ENCODE results near the gene NEU2.

The NEU2 gene

DNA sequence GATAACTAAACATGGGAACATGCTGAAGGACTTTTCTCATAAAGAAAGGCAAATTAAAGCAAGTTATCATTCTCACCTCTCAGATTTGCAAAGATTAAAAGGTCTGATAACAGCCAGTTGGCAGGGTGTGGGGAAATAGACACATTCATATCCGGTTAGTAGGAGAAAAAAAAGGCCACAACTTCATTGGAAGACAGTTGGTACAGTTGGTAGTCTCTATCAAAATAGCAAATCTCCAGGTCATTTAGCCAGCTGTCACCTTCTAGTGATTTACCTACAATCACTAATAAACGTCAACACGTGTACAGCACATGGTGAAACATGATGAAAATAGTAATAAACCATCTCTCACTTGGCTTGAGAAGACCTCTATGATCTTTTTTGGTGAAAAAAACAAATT lies 44.3 kb downstream of the NEU2 start:
- no peak for DNase-seq (ENCODE audit: low read depth in 2 of 2)

DNA sequence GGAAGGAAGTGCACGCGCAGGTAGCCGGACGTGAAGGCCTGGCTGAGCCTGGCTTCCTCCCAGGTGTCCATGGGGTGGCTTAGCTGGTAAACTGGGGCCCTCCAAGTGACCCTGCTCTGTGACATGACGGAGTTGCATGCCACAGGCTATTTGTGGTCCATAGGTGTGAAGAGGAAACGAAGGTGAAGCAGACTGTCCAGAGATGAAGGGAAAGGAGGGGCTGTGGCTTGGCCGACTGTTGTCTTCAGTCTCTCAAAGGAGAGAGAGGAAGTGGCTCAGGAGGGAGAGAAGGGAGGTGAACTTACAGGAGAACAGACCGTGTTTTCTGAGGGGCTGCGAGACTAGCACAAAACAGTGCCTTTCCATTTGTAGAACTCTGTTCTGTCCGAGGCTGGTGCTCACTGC lies 47.0 kb downstream of the NEU2 start:
- no peak for DNase-seq (ENCODE audit: low read depth in 2 of 2)

DNA sequence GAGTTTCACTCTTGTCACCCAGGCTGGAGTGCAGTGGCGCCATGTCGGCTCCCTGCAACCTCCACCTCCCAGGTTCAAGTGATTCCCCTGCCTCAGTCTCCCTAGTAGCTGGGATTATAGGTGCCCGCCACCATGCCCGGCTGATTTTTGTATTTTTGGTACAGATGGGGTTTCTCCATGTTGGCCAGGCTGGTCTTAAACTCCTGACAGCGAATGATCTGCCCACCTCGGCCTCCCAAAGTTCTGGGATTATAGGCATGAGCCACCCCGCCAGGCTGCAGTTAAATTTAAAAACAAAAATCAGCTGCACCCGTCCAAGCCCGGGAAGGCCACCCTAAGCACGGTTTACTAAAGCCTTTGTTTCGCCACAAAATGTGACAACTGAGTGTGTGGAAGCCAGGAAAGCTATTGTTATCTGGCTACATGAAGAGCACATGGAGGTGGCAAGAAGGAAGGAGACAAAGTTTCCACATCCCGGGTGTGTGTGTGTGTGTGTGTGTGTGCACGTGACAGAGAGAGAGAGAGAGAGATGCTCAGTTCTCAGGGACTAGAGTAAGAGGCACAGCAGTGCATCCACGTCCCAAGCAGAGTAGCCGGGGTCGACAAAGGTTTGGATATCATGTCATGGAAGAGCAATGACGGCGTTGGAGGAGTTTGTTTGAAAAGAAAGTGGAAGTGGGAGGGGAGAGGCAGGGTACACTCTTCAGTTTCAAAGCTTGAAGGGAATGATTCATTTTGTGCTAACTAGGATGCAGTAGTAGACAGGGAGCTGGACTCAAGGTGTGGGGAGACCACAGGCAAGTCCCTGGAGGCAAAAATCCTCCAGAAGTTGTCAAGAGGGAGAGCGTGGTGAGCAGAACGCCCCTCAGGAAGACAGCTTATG lies 47.7 kb downstream of the NEU2 start:
- DNase-seq (ENCODE audit: low read depth in 2 of 2), result no peak

DNA sequence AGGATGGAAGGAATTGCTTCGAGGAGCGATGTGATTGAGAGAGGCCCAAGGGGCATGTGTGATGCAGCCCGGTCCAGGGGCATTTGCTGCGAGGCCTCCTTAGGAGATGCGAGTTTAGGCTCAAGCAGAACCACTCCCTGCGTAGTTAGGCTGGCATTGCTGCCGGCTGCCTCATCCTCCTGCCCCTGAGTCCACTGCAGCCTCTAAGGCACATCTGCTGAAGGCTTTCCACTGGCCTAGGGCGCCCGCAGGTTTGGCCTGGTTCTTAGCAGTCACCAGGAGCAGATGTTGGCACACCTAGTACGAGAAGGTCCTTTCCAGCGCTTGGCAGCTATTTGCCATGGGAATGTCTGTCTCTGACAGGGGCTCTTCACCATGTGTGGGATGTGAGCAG lies 48.4 kb downstream of the NEU2 start:
- DNase-seq (ENCODE audit: low read depth in 2 of 2), result no peak

GRCh38 chr2:233081232-233081730 lies 48.8 kb downstream of the NEU2 start:
- DNase-seq (ENCODE audit: low read depth in 2 of 2), result no peak

- DNase-seq (ENCODE audit: low read depth in 2 of 2), result no peak
Measured at GRCh38 chr2:233081731-233082221, 49.3 kb downstream of the NEU2 start.

DNA sequence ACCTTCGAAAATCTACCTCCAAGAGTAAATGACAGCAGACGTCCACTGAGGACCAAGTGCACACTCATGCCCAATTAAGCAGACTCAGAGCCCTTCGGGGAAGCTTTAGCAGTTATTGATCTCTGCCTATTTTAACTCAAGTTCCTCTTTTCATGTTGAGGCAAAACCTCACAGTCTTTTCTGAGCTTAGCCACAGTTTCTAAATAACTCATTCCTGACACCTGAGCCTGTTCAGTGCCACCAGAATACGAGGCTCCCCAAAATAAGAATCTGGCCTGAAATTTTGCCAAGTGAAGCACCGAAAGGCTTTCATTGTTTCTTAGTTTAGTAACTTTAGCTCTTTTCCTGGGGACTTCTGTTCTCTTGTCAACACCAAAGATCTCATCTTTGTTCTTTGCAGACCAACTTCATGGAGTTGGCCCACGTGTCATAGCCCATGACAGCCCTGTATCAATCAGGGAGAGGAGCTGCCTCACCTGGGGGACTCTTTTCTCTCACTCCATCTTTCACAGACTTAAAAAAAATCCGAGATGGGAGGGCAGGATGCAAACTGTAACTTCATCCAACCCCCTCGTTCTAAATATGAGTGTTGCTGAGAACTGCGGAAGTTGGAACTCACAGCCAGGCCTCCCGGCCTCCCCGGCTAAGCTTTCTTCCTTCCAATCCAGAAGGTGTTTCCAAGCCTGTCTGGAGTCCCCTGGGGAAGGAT lies 49.9 kb downstream of the NEU2 start:
- no peak for DNase-seq (ENCODE audit: low read depth in 2 of 2)

- DNase-seq (ENCODE audit: low read depth in 2 of 2), result no peak
Measured at GRCh38 chr2:233082931-233083755, 50.7 kb downstream of the NEU2 start.

DNA sequence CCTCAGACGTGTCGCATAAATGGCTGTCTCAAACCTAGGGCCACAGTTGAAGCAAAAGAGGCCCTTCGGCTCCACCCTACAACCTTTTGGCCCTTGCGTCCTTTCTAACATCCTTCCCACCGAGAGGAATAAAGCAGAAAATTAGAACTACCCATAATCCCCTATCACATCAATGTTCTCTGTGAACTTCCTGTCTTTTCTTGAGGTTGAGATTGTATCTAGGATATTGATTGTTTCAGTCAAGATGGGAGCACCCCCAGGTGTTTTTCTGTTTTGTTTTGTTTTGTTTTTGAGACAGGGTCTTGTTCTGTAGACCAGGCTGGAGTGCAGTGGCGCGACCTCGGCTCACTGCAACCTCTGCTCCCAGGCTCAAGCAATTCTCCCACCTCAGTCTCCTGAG lies 51.3 kb downstream of the NEU2 start:
- DNase-seq (ENCODE audit: low read depth in 2 of 2), result no peak

DNA sequence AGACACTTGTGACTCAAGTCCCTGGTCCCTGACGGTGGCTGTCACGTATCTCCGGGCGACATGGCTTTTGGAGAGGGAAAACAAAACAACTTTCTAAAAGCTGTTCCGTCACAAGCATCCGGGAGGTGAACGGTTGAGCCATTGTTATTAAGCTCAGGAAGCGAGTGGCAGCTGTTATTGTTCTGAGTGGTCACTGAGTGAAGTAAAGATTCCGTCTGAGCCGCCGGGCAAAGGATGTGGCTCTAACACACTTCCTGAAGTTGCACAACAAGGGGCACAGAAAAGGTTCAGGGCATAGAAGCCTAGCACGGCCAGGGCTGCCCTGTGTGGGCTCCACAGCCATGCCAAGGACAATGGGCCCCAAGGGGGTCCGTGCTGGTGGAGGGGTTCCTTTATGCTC lies 52.0 kb downstream of the NEU2 start:
- no peak for DNase-seq (ENCODE audit: low read depth in 2 of 2)
